ENCODE results near the gene PLA2G2D.

Gene PLA2G2D

DNA sequence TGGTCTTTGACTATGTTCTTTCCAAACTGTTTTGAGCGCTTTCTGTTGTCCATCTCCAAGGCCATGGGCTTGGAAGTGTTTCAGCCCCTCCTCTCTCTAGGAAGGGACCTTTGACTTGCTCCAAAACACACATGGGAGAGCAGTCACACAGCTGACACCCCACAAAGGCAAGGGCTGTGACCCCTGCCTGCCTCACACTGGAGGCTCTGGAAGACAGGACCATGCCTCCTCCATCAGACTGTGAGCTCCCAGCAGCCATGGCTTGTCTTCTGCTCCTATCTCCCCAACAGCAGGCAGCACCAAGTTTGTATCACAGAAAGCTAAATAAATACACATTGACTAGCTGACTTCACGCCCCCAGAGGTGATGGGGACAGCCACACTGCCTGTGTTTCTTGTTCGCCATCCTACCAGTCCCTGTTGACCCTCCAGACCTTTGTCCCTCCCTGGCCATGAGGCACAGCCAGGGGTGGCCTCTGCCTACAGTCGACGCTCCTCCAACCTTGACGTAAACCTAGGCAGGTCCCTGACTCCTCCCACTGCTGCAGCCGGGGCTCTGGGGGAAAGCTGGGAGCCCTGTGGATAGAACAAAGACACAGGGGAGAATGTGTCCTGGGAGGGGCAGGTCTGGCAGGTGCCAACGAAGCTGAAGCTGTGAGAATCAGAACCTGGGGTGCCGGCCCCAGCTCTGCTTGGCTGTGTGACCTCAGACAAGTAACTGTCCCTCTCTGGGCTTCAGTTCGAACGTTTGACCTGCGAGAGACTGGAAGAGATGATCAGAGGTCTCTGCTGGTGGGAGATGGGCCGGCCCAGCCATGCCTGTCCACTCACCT, 24.6 kb upstream of the PLA2G2D start:
- DNase-seq (ENCODE audit: low spot score): no peak
- in situ Hi-C loops (cut with MboI; ENCODE audit: low pct_unique_long_range_greater_than_20kb, low sequenced_read_pairs, unreplicated experiment): loop anchor here (25.0 kb wide), 1 partner anchor 232 kb away; the partner anchor contains the start of gene PLA2G2E
- TF ChIP-seq, protein P1, sequence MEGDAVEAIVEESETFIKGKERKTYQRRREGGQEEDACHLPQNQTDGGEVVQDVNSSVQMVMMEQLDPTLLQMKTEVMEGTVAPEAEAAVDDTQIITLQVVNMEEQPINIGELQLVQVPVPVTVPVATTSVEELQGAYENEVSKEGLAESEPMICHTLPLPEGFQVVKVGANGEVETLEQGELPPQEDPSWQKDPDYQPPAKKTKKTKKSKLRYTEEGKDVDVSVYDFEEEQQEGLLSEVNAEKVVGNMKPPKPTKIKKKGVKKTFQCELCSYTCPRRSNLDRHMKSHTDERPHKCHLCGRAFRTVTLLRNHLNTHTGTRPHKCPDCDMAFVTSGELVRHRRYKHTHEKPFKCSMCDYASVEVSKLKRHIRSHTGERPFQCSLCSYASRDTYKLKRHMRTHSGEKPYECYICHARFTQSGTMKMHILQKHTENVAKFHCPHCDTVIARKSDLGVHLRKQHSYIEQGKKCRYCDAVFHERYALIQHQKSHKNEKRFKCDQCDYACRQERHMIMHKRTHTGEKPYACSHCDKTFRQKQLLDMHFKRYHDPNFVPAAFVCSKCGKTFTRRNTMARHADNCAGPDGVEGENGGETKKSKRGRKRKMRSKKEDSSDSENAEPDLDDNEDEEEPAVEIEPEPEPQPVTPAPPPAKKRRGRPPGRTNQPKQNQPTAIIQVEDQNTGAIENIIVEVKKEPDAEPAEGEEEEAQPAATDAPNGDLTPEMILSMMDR (IDR thresholded peaks at IDR 0.05; ENCODE audit: extremely low read depth, insufficient read depth, missing control alignments): no peak

DNA sequence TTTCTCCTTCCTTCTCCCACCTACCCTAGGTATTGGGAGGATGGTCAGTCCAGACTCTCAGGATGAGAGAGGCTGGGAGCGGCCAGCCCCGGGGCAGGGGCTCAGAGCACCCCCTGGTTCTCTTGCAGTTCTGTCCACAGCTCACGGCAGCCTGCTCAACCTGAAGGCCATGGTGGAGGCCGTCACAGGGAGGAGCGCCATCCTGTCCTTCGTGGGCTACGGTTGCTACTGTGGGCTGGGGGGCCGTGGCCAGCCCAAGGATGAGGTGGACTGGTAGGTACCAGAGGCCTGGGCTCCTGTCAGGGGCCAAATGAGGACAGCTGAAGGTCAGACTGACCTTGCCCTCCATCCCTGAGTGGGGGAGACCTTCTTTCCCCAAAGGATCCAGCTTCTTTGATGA, 24.0 kb upstream of the PLA2G2D start:
- no peak for DNase-seq (ENCODE audit: low spot score)
- in situ Hi-C loops (cut with MboI; ENCODE audit: low pct_unique_long_range_greater_than_20kb, low sequenced_read_pairs, unreplicated experiment): loop anchor here (25.0 kb wide), 1 partner anchor 231 kb away; the partner anchor contains the start of gene PLA2G2E
- TF ChIP-seq, protein P1 (IDR thresholded peaks at IDR 0.05; ENCODE audit: extremely low read depth, insufficient read depth, missing control alignments): no peak

DNA sequence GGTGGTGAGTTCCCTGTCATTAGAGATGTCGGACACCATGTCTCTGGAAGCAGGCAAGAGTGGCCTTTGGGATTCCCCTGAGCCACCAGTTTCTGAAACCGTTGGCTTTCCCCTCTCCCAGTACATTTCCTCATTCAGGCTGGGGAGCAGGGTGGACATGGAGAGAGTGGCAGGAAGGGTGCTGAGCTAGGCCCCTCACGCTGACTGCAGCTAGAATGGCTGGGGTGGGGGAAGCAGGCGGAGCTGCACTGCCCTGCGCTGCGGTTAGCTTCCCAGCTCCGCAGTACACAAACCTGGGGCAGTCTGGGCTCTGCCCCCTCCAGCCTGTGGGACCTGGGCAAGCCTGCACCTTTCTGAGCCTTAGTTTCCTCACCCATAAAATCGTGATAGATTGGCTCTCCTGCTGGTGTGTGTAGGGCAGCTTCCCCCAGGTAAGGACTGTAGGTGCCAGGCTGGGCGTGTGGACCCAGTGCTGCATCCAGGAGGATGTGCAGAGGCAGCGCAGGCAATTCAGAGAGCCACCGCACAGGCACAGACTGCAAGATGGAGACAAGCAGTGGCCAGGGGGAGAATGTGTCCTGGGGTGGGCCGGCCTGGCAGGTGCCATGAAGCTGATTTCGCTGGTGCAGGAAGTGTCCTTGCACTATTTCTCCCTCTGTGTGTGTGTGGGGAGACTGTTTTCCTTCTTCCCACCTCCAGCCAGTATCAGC, 22.8 kb upstream of the PLA2G2D start:
- in situ Hi-C loops (cut with MboI; ENCODE audit: low pct_unique_long_range_greater_than_20kb, low sequenced_read_pairs, unreplicated experiment): loop anchor here (25.0 kb wide), 1 partner anchor 230 kb away; the partner anchor contains the start of gene PLA2G2E
- DNase-seq (ENCODE audit: low spot score): no peak
- TF ChIP-seq, protein P1 (IDR thresholded peaks at IDR 0.05; ENCODE audit: extremely low read depth, insufficient read depth, missing control alignments): no peak

DNA sequence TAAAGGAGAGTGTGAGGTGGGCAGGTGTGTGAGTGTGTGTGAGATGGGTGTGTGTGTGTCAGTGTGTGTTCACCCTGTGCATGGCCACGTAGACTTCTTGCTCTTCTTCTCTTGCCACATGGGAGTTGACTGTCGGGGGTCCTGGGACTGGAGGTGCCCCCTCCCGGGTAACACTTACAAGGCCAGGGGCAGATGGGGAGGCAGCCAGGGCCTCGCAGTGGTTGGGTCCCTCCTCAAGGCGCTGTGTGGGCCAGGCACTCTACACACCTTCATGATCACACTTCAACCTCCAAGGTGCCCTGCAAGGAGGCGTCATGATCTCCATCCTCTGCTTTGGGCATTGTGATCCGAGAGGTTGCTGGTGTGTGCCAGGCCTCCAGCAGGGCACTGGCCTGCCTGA, 22.1 kb upstream of the PLA2G2D start:
- TF ChIP-seq, protein P1 (IDR thresholded peaks at IDR 0.05; ENCODE audit: extremely low read depth, insufficient read depth, missing control alignments): no peak
- in situ Hi-C loops (cut with MboI; ENCODE audit: low pct_unique_long_range_greater_than_20kb, low sequenced_read_pairs, unreplicated experiment): loop anchor here (25.0 kb wide), 1 partner anchor 229 kb away; the partner anchor contains the start of gene PLA2G2E
- DNase-seq (ENCODE audit: low spot score): no peak

DNA sequence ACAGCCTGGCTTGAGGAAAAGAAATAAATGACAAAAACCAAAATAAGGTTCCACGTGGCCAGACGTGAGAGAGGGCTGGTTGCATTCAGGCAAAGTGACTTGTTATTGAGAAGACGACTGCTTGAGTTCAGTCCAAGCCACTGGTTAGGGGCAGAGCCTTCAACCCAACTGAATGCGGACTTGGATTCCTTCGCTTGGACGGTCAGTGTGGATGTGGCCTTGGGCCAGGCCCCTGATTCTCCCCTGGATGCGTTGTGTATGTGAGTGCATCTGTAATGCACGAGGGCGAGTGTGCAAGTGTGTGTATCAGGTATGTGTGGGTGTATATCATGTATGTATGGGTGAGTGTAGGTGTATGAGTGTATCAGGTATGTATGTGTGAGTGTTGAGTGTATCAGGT, 21.7 kb upstream of the PLA2G2D start:
- TF ChIP-seq, protein P1 (IDR thresholded peaks at IDR 0.05; ENCODE audit: extremely low read depth, insufficient read depth, missing control alignments): no peak
- DNase-seq (ENCODE audit: low spot score): no peak
- in situ Hi-C loops (cut with MboI; ENCODE audit: low pct_unique_long_range_greater_than_20kb, low sequenced_read_pairs, unreplicated experiment): loop anchor here (25.0 kb wide), 1 partner anchor 229 kb away; the partner anchor contains the start of gene PLA2G2E

DNA sequence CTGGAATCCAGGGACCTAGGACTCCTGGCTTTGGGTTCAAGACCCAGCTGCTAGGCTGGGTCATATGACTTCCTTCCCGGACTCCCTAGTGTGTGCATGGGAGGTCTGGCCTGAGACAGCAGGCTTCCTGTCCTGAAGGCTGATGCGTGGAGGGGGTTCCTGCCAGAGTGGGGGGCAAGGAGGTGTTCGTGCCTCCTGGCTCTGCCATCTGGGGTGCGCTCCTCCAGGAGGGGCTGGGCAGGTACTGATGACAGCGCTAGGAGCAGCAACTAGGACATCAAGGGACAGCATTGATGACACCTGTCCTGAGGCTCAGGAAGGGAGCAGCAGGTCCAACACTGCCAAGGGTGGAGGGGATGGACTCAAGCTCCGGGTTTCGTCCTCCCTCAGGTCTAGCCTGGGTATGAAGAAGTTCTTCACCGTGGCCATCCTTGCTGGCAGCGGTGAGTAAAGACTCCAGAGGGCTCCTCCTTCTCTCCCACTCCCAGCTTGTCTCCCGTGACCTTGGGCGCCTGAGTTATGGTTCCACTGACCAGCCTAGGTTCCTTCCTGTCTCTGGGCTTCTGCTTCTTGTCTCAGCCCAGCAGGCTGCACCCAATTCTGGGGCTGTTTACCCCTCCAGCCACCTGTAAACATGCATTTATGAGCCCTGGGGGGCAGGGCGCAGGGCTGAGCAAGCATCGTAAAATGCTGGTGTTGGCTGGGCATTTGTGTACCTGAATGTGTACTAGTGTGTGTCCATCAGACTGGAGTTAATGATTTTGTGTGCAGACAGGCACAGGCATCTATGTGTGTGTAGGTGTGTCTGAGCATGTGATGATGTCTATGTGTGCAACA, 20.7 kb upstream of the PLA2G2D start:
- in situ Hi-C loops (cut with MboI; ENCODE audit: low pct_unique_long_range_greater_than_20kb, low sequenced_read_pairs, unreplicated experiment): loop anchor here (25.0 kb wide), 1 partner anchor 228 kb away; the partner anchor contains the start of gene PLA2G2E
- TF ChIP-seq, protein P1 (IDR thresholded peaks at IDR 0.05; ENCODE audit: extremely low read depth, insufficient read depth, missing control alignments): no peak
- no peak for DNase-seq (ENCODE audit: low spot score)

Data from GM13977 (cell line).